HUES6 (cell line): ENCODE data around the gene CCT6A.
"Not testable (repeated sequence)": the region's sequence is repeated elsewhere in the genome, so short reads cannot be mapped to it uniquely, and the experiment has no call there.

Source experiments
- H3K27ac ChIP-seq: 2 replicates; pipeline ENCODE4 v1.7.0; 2013; ENCODE audit warnings: low read depth, mild to moderate bottlenecking, low read length, inconsistent platforms
- H3K27me3 ChIP-seq: 2 replicates; pipeline ENCODE4 v1.6.1; 2013; ENCODE audit warnings: low read length; ENCODE audit not compliant: control insufficient read depth, insufficient read depth
- H3K36me3 ChIP-seq: 2 replicates; pipeline ENCODE4 v1.6.1; 2013; ENCODE audit warnings: low read length; ENCODE audit not compliant: control insufficient read depth, insufficient read depth
- H3K4me1 ChIP-seq: 2 replicates; pipeline ENCODE4 v1.6.1; 2013; ENCODE audit warnings: low read length; ENCODE audit not compliant: control insufficient read depth, insufficient read depth
- H3K4me3 ChIP-seq: 2 replicates; pipeline ENCODE4 v1.5.1; 2013; ENCODE audit warnings: low read depth, low read length
- H3K9ac ChIP-seq: one replicate; pipeline ENCODE4 v1.6.1; 2013; ENCODE audit warnings: mild to moderate bottlenecking, low read length
- H3K9me3 ChIP-seq: 2 replicates; pipeline ENCODE4 v1.6.1; 2013; ENCODE audit warnings: low read depth, low read length; ENCODE audit not compliant: control insufficient read depth, insufficient read depth

The CCT6A gene

GRCh38 chr7:56099653-56100052 is 48.1 kb downstream of the CCT6A start:
- no peaks in the 10 kb centered on the region for H3K4me1 ChIP-seq
- H3K27ac ChIP-seq, result no peak overlapping the region
- peaks cover 45% of the 10 kb centered on the region for H3K36me3 ChIP-seq
- H3K9me3 ChIP-seq, result peaks cover 2% of the 10 kb centered on the region; the same call in 1 of the 2 replicates
- H3K4me3 ChIP-seq, result no peak overlapping the region
- H3K9ac ChIP-seq, result no peak overlapping the region
- no peaks in the 10 kb centered on the region for H3K27me3 ChIP-seq

- H3K9ac ChIP-seq, H3K9me3 ChIP-seq, H3K27me3 ChIP-seq, H3K27ac ChIP-seq, H3K4me1 ChIP-seq, H3K4me3 ChIP-seq: not testable (repeated sequence)
- peaks cover 45% of the 10 kb centered on the region for H3K36me3 ChIP-seq
Measured at GRCh38 chr7:56104138-56104537, 52.6 kb downstream of the CCT6A start.

GRCh38 chr7:56105508-56105907 is 53.9 kb downstream of the CCT6A start:
- Histone ChIP-seq H3K27me3 (no peaks in the 10 kb centered on the region), H3K27ac (peak overlapping the region; percentile 84; the same call in 1 of the 2 replicates), H3K9me3 (peaks cover 6% of the 10 kb centered on the region; the same call in 1 of the 2 replicates), H3K4me3 (peak overlapping the region; percentile 98), H3K4me1 (no peaks in the 10 kb centered on the region), H3K36me3 (peaks cover 34% of the 10 kb centered on the region), H3K9ac (peak overlapping the region; percentile 95)

- peaks cover 6% of the 10 kb centered on the region; the same call in 1 of the 2 replicates for H3K9me3 ChIP-seq
- no peaks in the 10 kb centered on the region for H3K4me1 ChIP-seq
- no peaks in the 10 kb centered on the region for H3K27me3 ChIP-seq
- H3K27ac ChIP-seq, result peak within 1 kb of the TSS; percentile 84; the same call in 1 of the 2 replicates
- peaks cover 25% of the 10 kb centered on the region for H3K36me3 ChIP-seq
- peak within 1 kb of the TSS; percentile 95 for H3K9ac ChIP-seq
- H3K4me3 ChIP-seq, result peak within 1 kb of the TSS; percentile 98
Measured at GRCh38 chr7:56106108-56107073, 54.8 kb downstream of the CCT6A start, which contains the start of gene CHCHD2. Gene CHCHD2 (minus strand): TSS chr7:56106476. CDS start chr7:56106413, 63 bp downstream.

- Histone ChIP-seq H3K4me3 (no peak overlapping the region), H3K27ac (no peak overlapping the region), H3K27me3 (no peaks in the 10 kb centered on the region), H3K9ac (no peak overlapping the region), H3K36me3 (peaks cover 12% of the 10 kb centered on the region), H3K4me1 (no peaks in the 10 kb centered on the region), H3K9me3 (peaks cover 6% of the 10 kb centered on the region; the same call in 1 of the 2 replicates)
Measured at GRCh38 chr7:56107954-56108258, 56.3 kb downstream of the CCT6A start.

- Histone ChIP-seq H3K4me1 (no peaks in the 10 kb centered on the region), H3K36me3 (no peaks in the 10 kb centered on the region), H3K9ac (no peak overlapping the region), H3K27ac (no peak overlapping the region), H3K4me3 (no peak overlapping the region), H3K9me3 (peaks cover 6% of the 10 kb centered on the region; the same call in 1 of the 2 replicates), H3K27me3 (no peaks in the 10 kb centered on the region)
Measured at GRCh38 chr7:56110611-56111010, 59.0 kb downstream of the CCT6A start.

- H3K9me3 ChIP-seq, result peaks cover 20% of the 10 kb centered on the region; the same call in 1 of the 2 replicates
- H3K36me3 ChIP-seq, H3K27me3 ChIP-seq, H3K4me3 ChIP-seq, H3K27ac ChIP-seq, H3K9ac ChIP-seq, H3K4me1 ChIP-seq: not testable (repeated sequence)
Measured at GRCh38 chr7:56112244-56112643, 60.7 kb downstream of the CCT6A start.
